HG03097 (cell line): ENCODE results near the gene ZNF24.

Experiments used
- ATAC-seq: cut with Tn5 transposase; IDR thresholded peaks from one replicate; pipeline ENCODE4 v1.9.1; 2021; ENCODE audit not compliant: unreplicated experiment, low FRiP score

Gene ZNF24

GRCh38 chr18:35361570-35362321 is 17.5 kb upstream of the ZNF24 start:
- ATAC-seq: no peak

- ATAC-seq: peak; percentile 91
Measured at GRCh38 chr18:35355140-35355618, 11.0 kb upstream of the ZNF24 start.

GRCh38 chr18:35352778-35353177 is 8.6 kb upstream of the ZNF24 start:
- ATAC-seq: no peak

GRCh38 chr18:35352283-35352682 is 8.1 kb upstream of the ZNF24 start:
- no peak for ATAC-seq

- no peak for ATAC-seq
Measured at GRCh38 chr18:35348001-35348400, 3.8 kb upstream of the ZNF24 start.

- ATAC-seq: no peak
Measured at GRCh38 chr18:35345950-35346349, 1.7 kb upstream of the ZNF24 start.

GRCh38 chr18:35345460-35345921 is 1.3 kb upstream of the ZNF24 start:
- peak; percentile 35 for ATAC-seq

GRCh38 chr18:35344736-35345459 is 678 bp upstream of the ZNF24 start:
- ATAC-seq: no peak

- no peak for ATAC-seq
Measured at GRCh38 chr18:35343488-35343935, 708 bp downstream of the ZNF24 start.

- no peak for ATAC-seq
Measured at GRCh38 chr18:35337286-35337685, 6.9 kb downstream of the ZNF24 start.

- ATAC-seq: no peak
Measured at GRCh38 chr18:35335866-35336265, 8.4 kb downstream of the ZNF24 start.

- no peak for ATAC-seq
Measured at GRCh38 chr18:35334821-35335220, 9.4 kb downstream of the ZNF24 start.

- ATAC-seq: no peak
Measured at GRCh38 chr18:35334212-35334611, 10.0 kb downstream of the ZNF24 start.

- ATAC-seq: no peak
Measured at GRCh38 chr18:35331367-35332087, 12.7 kb downstream of the ZNF24 start.

- no peak for ATAC-seq
Measured at GRCh38 chr18:35328868-35329267, 15.4 kb downstream of the ZNF24 start.

- ATAC-seq: no peak
Measured at GRCh38 chr18:35326695-35327387, 17.4 kb downstream of the ZNF24 start.

GRCh38 chr18:35324926-35325655 is 19.1 kb downstream of the ZNF24 start:
- no peak for ATAC-seq

- no peak for ATAC-seq
Measured at GRCh38 chr18:35322486-35323458, 21.4 kb downstream of the ZNF24 start.

GRCh38 chr18:35311496-35311895 is 32.7 kb downstream of the ZNF24 start:
- ATAC-seq: no peak
